ENCODE results near the gene ZNF665.
"Not testable (repeated sequence)": the region's sequence is repeated elsewhere in the genome, so short reads cannot be mapped to it uniquely, and the experiment has no call there.

Gene ZNF665

DNA sequence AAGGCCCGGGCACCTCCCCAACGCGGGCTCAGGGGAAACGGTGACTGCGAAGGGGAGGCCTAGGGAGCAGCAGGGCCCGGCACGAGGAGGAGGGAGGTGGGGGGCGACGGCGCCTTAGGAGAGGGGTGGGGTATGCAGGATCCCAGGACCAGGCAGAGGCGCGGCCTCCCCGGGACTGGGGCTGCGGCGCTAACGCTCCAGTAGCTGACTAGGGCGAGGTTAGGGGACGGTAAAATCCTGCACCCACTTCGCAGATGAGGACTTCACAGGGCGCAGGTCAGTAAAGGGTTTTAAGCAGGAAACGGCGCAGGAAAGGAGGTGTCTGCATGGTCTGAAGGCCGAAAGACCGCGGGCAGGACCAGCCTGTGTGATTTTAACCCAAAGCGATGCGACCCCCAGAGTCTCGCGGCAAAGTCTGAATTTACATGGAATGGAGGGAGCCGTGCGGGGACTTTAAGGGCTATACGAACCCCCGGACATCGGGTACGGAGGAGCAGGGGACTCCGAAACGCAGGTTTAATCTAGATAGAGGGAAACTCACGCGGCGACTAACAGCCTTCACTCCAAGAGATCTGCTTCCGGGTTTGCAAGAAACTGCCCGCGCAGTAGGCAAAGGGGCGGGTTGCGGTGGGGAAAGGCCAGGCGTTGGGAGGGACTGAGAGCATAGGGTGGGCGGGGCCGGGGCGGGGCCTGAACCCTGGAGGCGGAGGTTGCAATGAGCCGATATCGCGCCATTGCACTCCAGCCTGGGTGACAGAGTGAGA, at the start of gene ZNF665:
ZNF665 (minus strand) TSS at position 588 of the 764 bp plus-strand sequence. CDS start 10,460 bp downstream, outside the sequence.
- peaks cover 42% of the 10 kb centered on the region for H3K36me3 Mint-ChIP-seq (ENCODE audit: low read depth)
- peaks cover 67% of the 10 kb centered on the region for H3K9me3 Mint-ChIP-seq
- peaks cover 33% of the 10 kb centered on the region for H3K4me1 Mint-ChIP-seq
- TF ChIP-seq, protein P1, sequence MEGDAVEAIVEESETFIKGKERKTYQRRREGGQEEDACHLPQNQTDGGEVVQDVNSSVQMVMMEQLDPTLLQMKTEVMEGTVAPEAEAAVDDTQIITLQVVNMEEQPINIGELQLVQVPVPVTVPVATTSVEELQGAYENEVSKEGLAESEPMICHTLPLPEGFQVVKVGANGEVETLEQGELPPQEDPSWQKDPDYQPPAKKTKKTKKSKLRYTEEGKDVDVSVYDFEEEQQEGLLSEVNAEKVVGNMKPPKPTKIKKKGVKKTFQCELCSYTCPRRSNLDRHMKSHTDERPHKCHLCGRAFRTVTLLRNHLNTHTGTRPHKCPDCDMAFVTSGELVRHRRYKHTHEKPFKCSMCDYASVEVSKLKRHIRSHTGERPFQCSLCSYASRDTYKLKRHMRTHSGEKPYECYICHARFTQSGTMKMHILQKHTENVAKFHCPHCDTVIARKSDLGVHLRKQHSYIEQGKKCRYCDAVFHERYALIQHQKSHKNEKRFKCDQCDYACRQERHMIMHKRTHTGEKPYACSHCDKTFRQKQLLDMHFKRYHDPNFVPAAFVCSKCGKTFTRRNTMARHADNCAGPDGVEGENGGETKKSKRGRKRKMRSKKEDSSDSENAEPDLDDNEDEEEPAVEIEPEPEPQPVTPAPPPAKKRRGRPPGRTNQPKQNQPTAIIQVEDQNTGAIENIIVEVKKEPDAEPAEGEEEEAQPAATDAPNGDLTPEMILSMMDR (IDR thresholded peaks at IDR 0.05), result no peak
- peak within 1 kb of the TSS; percentile 85 for H3K27ac Mint-ChIP-seq
- DNase-seq, result peak; percentile 74
- H3K27me3 Mint-ChIP-seq (ENCODE audit: low read depth, poor library complexity), result peaks cover 27% of the 10 kb centered on the region
- H3K4me3 Mint-ChIP-seq, result peak within 1 kb of the TSS; percentile 96

DNA sequence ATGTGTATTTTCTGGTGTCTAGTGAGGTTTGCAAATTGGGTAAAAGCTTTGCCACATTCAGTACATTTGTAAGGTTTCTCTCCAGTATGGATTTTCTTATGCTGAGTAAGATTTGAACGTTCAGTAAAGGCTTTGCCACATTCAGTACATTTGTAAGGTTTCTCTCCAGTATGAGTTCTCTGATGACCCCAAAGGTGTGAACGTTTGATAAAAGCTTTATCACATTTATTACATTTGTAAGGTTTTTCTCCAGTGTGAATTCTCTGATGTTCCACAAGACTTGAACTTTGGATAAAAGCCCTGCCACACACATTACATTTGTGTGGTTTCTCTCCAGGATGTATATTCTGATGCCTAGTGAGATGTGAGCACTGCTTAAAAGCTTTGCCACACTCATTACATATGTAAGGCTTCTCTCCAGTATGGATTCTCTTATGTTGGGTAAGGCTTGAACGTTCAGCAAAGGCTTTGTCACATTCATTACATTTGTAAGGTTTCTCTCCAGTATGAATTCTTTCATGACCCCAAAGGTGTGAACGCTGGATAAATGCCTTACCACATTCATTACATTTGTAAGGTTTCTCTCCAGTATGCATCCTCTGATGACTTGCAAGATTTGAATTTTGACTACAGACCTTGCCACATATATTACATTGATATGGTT, 44.1 kb upstream of the ZNF665 start:
- TF ChIP-seq, protein P1 (IDR thresholded peaks at IDR 0.05), result no peak
- H3K36me3 Mint-ChIP-seq (ENCODE audit: low read depth), result peaks cover 88% of the 10 kb centered on the region
- no peaks in the 10 kb centered on the region for H3K27me3 Mint-ChIP-seq (ENCODE audit: low read depth, poor library complexity)
- no peak overlapping the region for H3K27ac Mint-ChIP-seq
- H3K4me1 Mint-ChIP-seq, result no peaks in the 10 kb centered on the region
- no peak overlapping the region for H3K4me3 Mint-ChIP-seq
- no peak for DNase-seq
- peaks cover 99% of the 10 kb centered on the region for H3K9me3 Mint-ChIP-seq

DNA sequence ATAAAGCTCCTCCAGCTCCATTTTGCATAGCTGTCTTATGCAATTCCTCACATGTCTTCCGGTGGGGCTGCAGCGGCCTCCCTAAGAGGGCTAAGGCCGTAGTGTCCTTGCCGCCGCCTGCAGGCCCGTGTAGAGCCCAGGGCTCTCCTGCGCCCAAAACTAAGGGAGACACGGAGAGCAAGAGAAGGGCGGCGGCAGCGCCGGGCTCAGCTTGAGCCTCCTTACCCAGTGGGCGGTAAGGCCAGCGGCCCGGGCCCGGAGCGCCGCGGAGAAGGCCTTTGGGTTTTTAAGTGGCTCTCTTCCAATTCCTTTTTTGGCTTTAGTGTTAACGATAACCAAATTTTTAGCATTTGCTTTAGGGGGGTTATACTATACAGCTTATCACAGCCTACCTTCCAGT, 31.4 kb upstream of the ZNF665 start:
- TF ChIP-seq, protein P1 (IDR thresholded peaks at IDR 0.05), result no peak
- Mint-ChIP-seq H3K27me3 (ENCODE audit: low read depth, poor library complexity) (no peaks in the 10 kb centered on the region), H3K4me3 (no peak overlapping the region), H3K4me1 (no peaks in the 10 kb centered on the region), H3K9me3 (peaks cover 82% of the 10 kb centered on the region), H3K27ac (no peak overlapping the region), H3K36me3 (ENCODE audit: low read depth) (peaks cover 34% of the 10 kb centered on the region)
- DNase-seq, result no peak

DNA sequence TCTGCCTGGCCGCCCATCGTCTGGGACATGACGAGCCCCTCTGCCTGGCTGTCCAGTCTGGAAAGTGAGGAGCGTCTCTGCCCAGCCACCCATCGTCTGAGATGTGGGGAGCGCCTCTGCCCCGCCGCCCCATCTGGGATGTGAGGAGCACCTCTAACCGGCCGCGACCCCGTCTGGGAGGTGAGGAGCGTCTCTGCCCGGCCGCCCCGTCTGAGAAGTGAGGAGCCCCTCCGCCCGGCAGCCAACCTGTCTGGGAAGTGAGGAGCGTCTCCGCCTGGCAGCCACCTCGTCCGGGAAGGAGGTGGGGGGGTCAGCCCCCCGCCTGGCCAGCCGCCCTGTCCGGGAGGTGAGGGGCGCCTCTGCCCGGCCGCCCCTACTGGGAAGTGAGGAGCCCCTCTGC, 29.6 kb upstream of the ZNF665 start:
- Mint-ChIP-seq H3K36me3 (ENCODE audit: low read depth) (peaks cover 29% of the 10 kb centered on the region), H3K9me3 (peaks cover 80% of the 10 kb centered on the region)
- not testable (repeated sequence) for H3K4me3 Mint-ChIP-seq; H3K27ac Mint-ChIP-seq; H3K27me3 Mint-ChIP-seq (ENCODE audit: low read depth, poor library complexity); H3K4me1 Mint-ChIP-seq; DNase-seq

DNA sequence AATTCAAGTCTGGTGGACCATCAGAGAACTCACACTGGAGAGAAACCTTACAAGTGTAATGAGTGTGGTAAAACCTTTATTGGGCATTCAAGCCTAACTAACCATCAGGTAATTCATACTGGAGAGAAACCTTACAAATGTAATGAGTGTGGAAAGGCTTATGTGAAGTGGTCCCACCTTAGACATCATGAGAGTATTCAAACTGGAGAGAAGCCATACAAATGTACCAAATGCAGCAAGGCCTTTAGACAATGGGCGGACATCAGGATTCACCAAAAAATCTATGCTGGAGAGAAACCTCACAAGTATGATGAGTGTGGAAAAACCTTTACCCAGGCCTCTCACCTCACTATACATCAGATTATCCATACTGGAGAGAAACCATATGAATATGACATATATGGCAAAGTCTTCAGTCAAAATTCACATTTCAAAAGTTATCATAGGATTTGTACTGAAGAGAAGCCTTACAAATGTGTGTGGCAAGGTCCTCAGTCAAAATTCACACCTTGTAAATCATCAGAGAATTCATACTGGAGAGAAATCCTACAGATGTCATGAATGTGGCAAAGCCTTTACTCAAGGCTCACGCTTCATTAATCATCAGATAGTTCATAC, 19.7 kb upstream of the ZNF665 start:
- no peak overlapping the region for H3K27ac Mint-ChIP-seq
- H3K27me3 Mint-ChIP-seq (ENCODE audit: low read depth, poor library complexity), result peaks cover 7% of the 10 kb centered on the region
- peaks cover 68% of the 10 kb centered on the region for H3K36me3 Mint-ChIP-seq (ENCODE audit: low read depth)
- no peak for DNase-seq
- TF ChIP-seq, protein P1 (IDR thresholded peaks at IDR 0.05), result no peak
- peaks cover 97% of the 10 kb centered on the region for H3K9me3 Mint-ChIP-seq
- H3K4me1 Mint-ChIP-seq, result no peaks in the 10 kb centered on the region
- H3K4me3 Mint-ChIP-seq, result no peak overlapping the region

DNA sequence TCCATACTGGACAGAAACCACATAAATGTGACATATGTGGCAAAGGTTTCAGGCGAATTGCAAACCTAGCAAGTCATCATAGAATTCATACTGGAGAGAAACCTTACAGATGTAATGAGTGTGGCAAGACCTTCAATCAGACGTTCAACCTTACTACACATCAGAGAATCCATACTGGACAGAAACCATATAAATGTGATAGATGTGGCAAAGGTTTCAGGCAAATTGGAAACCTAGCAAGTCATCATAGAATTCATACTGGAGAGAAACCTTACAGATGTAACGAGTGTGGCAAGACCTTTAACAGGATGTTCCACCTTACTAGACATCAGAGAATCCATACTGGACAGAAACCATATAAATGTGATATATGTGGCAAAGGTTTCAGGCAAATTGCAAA, 18.4 kb upstream of the ZNF665 start:
- H3K4me3 Mint-ChIP-seq; DNase-seq; H3K4me1 Mint-ChIP-seq; H3K27me3 Mint-ChIP-seq (ENCODE audit: low read depth, poor library complexity); H3K27ac Mint-ChIP-seq: not testable (repeated sequence)
- Mint-ChIP-seq H3K36me3 (ENCODE audit: low read depth) (peaks cover 78% of the 10 kb centered on the region), H3K9me3 (peaks cover 97% of the 10 kb centered on the region)
